Neural crest cell (in vitro differentiated cells): ENCODE data around the gene CNKSR3. TPM values are rescaled to one million over a fixed set of nuclear protein-coding genes. Genes with fewer than 3 reads are reported as not detected.

ENCODE experiments used
- DNase-seq: peaks from one replicate; pipeline ENCODE4 v3.0.0; 2021; ENCODE audit warnings: low read depth, mixed read lengths, low spot score
- H3K27ac Mint-ChIP-seq: one replicate; pipeline ENCODE4 v1.8.0; 2021; ENCODE audit warnings: mild to moderate bottlenecking, mixed read lengths; ENCODE audit not compliant: unreplicated experiment
- H3K27me3 Mint-ChIP-seq: 2 replicates; pipeline ENCODE4 v1.8.0; 2021; ENCODE audit warnings: low read depth, mild to moderate bottlenecking, mixed read lengths
- H3K36me3 Mint-ChIP-seq: 2 replicates; pipeline ENCODE4 v1.8.0; 2021; ENCODE audit warnings: low read depth, mild to moderate bottlenecking, mixed read lengths
- H3K4me1 Mint-ChIP-seq: 2 replicates; pipeline ENCODE4 v1.8.0; 2021; ENCODE audit warnings: mixed read lengths
- H3K4me3 Mint-ChIP-seq: one replicate; pipeline ENCODE4 v1.8.0; 2021; ENCODE audit warnings: mild to moderate bottlenecking, mixed read lengths
- H3K9me3 Mint-ChIP-seq: 2 replicates; pipeline ENCODE4 v1.8.0; 2021; ENCODE audit warnings: mixed read lengths
- CTCF ChIP-seq: fragments of 200-600 bp; sonication (generic); conservative IDR thresholded peaks from 2 replicates; pipeline ENCODE4 v1.5.0; 2021; ENCODE audit warnings: antibody characterized with exemption, mild to moderate bottlenecking
- total RNA-seq: library from RNA; stranded (reverse); gene quantifications from 2 replicates; pipeline ENCODE4 v1.2.1, GENCODE V29; 2021

The CNKSR3 gene
- total RNA-seq, 1 donor from 2014 or later: 11.7 TPM

DNA sequence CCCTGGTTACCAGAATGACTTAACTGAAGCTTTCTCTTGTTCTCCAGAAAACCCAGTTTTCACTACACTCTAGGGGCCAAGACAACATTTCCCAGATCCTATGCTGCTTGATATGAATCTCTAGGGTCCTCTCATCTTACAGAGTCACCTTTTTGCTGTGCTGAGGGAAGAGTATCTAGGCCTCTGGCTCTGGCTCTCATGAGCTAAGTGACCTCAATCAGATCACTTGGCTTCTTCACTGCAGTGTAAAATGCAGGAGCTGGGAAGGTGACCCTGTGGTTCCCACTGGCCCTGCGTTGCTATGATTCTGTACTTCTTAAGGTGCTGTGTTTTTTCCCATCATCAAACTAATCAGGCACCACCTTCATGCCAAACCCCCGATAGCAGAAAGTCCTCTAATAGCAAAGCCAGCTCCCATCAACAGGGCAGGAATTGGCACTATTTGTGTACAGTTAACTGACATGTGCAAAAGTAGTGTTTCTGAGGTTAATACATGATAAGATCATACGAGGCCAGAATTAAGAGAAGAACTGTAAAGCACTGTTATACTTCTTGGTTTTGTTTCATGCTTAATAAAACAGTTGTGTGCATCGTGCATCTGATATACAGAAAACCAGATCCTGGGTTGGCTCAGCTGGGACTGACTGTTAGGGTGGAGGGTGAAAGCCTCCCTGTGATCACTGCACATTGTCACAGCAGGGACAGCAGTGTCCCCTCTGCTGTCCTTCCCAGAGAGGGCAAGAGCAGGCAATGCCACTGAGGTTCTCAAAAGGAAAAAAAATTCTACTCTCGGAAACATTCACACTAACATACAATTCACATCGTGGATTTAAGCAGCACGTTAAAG is 46.7 kb downstream of the CNKSR3 start:
- no peak overlapping the region for H3K4me3 Mint-ChIP-seq
- DNase-seq: no peak
- TF ChIP-seq CTCF: no peak
- H3K4me1 Mint-ChIP-seq: peaks cover 10% of the 10 kb centered on the region
- H3K36me3 Mint-ChIP-seq: no peaks in the 10 kb centered on the region
- peak overlapping the region; percentile 16 for H3K27ac Mint-ChIP-seq
- no peaks in the 10 kb centered on the region for H3K9me3 Mint-ChIP-seq
- H3K27me3 Mint-ChIP-seq: no peaks in the 10 kb centered on the region

GRCh38 chr6:154462425-154462824 is 48.1 kb downstream of the CNKSR3 start:
- peaks cover 21% of the 10 kb centered on the region for H3K4me1 Mint-ChIP-seq

GRCh38 chr6:154461348-154461747 is 49.1 kb downstream of the CNKSR3 start:
- Mint-ChIP-seq H3K4me3 (no peak overlapping the region), H3K27ac (no peak overlapping the region), H3K27me3 (no peaks in the 10 kb centered on the region), H3K9me3 (no peaks in the 10 kb centered on the region), H3K36me3 (no peaks in the 10 kb centered on the region), H3K4me1 (peaks cover 21% of the 10 kb centered on the region)
- TF ChIP-seq CTCF: no peak
- no peak for DNase-seq

More at GRCh38 chr6:154462425-154462824, 48.1 kb downstream of the CNKSR3 start:
- no peak for TF ChIP-seq CTCF
- Mint-ChIP-seq H3K27ac (peak overlapping the region; percentile 7), H3K4me3 (no peak overlapping the region), H3K9me3 (no peaks in the 10 kb centered on the region), H3K36me3 (no peaks in the 10 kb centered on the region), H3K27me3 (no peaks in the 10 kb centered on the region)
- no peak for DNase-seq

GRCh38 chr6:154460306-154461071 is 50.0 kb downstream of the CNKSR3 start:
- Mint-ChIP-seq H3K4me1 (peaks cover 21% of the 10 kb centered on the region), H3K4me3 (no peak overlapping the region), H3K36me3 (no peaks in the 10 kb centered on the region), H3K27me3 (no peaks in the 10 kb centered on the region), H3K9me3 (no peaks in the 10 kb centered on the region), H3K27ac (no peak overlapping the region)
- TF ChIP-seq CTCF: no peak
- DNase-seq: no peak

DNA sequence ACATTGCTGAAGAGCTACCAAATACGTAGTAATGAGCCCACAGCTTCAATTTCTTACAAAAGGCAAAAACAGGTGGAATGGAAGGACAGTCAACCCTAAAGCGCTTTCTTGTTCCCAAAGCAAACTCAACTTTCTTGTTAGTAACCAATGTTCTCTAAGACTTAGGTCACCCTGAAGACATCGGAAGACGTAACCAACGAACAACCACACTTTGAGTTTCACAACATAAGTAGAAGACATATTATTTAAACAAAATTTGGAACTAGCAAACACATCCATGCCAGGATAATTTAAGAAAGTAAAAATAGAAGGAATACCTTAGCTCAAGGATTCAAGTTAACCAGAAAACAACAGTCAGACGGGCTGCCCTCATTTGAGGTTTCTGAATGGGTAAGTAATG is 51.0 kb downstream of the CNKSR3 start:
- H3K4me1 Mint-ChIP-seq: peaks cover 21% of the 10 kb centered on the region
- H3K27me3 Mint-ChIP-seq: no peaks in the 10 kb centered on the region
- no peak for DNase-seq
- H3K9me3 Mint-ChIP-seq: no peaks in the 10 kb centered on the region
- H3K4me3 Mint-ChIP-seq: no peak overlapping the region
- H3K27ac Mint-ChIP-seq: no peak overlapping the region
- no peaks in the 10 kb centered on the region for H3K36me3 Mint-ChIP-seq
- no peak for TF ChIP-seq CTCF
